Caco-2 (cell line): ENCODE measurements around the gene ADAMTS10. TPM values are rescaled to one million over a fixed set of nuclear protein-coding genes. Genes with fewer than 3 reads are reported as not detected.
A peak's percentile ranks its signal among the peaks of the same experiment; 100 is the strongest.

Experiments
- BruUV-seq: library from RNA; stranded (reverse); fragments of 400-500 nt; replicated peaks from 2 replicates; lab custom pipeline; 2021; lab: Mats Ljungman, UMichigan
- CTCF ChIA-PET: fragments of 300-600 bp; sonication (Branson Sonifier 250); formaldehyde crosslinking; loops from one replicate; lab custom pipeline; 2022; ENCODE audit warnings: antibody characterized with exemption; lab: Charles Lee
- POLR2A ChIA-PET: fragments of 300-600 bp; sonication (Branson Sonifier 250); formaldehyde crosslinking; loops from one replicate; lab custom pipeline; 2022; ENCODE audit warnings: antibody characterized with exemption; lab: Charles Lee
- DNase-seq, 2 experiments: peaks; one replicate each; pipeline versions ENCODE4 v3.0.0 to v3.0.0-alpha.2; 2020 to 2022
- H3K27me3 ChIP-seq: replicated peaks from 2 replicates; pipeline ENCODE4 v1.6.0; 2011; ENCODE audit warnings: low read length; ENCODE audit not compliant: control insufficient read depth, insufficient read depth
- H3K36me3 ChIP-seq: 2 replicates; pipeline ENCODE4 v1.5.1; 2011; ENCODE audit warnings: low read length; ENCODE audit not compliant: control insufficient read depth, insufficient read depth
- H3K4me1 ChIP-seq: fragments of 250-450 bp; sonication (Bioruptor Pico); 2 replicates; pipeline ENCODE4 v1.5.1; 2020; ENCODE audit warnings: mild to moderate bottlenecking
- H3K4me3 ChIP-seq: 2 replicates; pipeline ENCODE4 v1.5.1; 2011; ENCODE audit warnings: low read depth, mild to moderate bottlenecking, control low read depth, low read length
- H3K9me3 ChIP-seq: fragments of 250-450 bp; sonication (Bioruptor Pico); 2 replicates; pipeline ENCODE4 v1.5.1; 2020; ENCODE audit warnings: mild to moderate bottlenecking, moderate library complexity
- H3K27ac Mint-ChIP-seq: one replicate; pipeline ENCODE4 v1.8.0; 2022; ENCODE audit warnings: mixed read lengths; ENCODE audit not compliant: unreplicated experiment
- H3K27me3 Mint-ChIP-seq: one replicate; pipeline ENCODE4 v1.8.0; 2022; ENCODE audit warnings: mixed read lengths; ENCODE audit not compliant: insufficient read depth, unreplicated experiment
- H3K36me3 Mint-ChIP-seq: one replicate; pipeline ENCODE4 v1.8.0; 2022; ENCODE audit warnings: mild to moderate bottlenecking, mixed read lengths; ENCODE audit not compliant: insufficient read depth, unreplicated experiment
- H3K4me1 Mint-ChIP-seq: one replicate; pipeline ENCODE4 v1.8.0; 2022; ENCODE audit warnings: low read depth, mixed read lengths; ENCODE audit not compliant: unreplicated experiment
- H3K4me3 Mint-ChIP-seq: one replicate; pipeline ENCODE4 v1.8.0; 2022; ENCODE audit warnings: mild to moderate bottlenecking, moderate library complexity, mixed read lengths; ENCODE audit not compliant: unreplicated experiment
- H3K9me3 Mint-ChIP-seq: one replicate; pipeline ENCODE4 v1.8.0; 2022; ENCODE audit warnings: mixed read lengths; ENCODE audit not compliant: unreplicated experiment
- intact Hi-C: fragments of 100-400 bp; cut with micrococcal nuclease; formaldehyde crosslinking; loops from one replicate; pipeline ENCODE4 v1.10.0; 2022; ENCODE audit not compliant: unreplicated experiment
- total RNA-seq: library from RNA; stranded (reverse); gene quantifications from 2 replicates; pipeline ENCODE4 v1.2.3, GENCODE V29; 2022
- TF ChIP-seq, protein P1 (sequence below), 2 experiments: fragments of 200-600 bp in 1 of 2; IDR thresholded peaks; 1 replicate in 1 of 2; 2 replicates in 1 of 2; pipeline versions ENCODE4 v1.5.1 to v1.8.0; 2011 to 2022; ENCODE audit warnings: antibody characterized with exemption in 1 of 2, control low read depth in 1 of 2, inconsistent platforms in 1 of 2, low read depth in 1 of 2, low read length in 1 of 2, mild to moderate bottlenecking in 1 of 2, moderate library complexity in 1 of 2; ENCODE audit not compliant: insufficient read depth in 1 of 2, severe bottlenecking in 1 of 2, unreplicated experiment in 1 of 2

ADAMTS10 gene
- total RNA-seq, 1 experiment from 2014 or later = 0.77 TPM

DNA sequence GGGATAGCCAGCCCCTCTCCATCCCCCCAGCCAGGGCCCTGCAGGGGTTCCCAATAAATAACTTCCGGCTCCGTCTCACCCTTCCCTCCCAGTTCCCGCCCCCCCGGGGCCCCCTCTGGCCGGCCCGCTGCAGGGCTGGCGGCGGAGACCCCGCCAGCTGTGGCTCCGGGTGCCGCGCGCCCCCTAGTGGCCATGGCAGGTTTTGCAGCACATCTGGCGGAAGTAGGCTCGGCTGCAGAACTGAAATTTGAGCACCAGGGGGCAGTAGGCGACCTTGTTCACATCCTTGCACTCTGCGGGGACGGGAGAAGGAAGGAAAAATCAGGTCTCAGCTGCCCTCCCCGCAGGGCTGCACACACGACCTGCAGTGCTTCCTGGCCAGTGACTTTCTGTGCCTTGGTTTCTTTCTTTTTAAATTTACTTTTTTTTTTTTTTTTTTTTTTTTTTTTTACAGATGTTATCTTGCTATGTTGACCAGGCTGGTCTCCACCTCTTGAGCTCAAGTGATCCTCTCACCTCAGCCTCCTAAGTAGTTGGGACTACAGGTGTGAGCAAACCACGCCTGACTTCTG is 29.7 kb downstream of the ADAMTS10 start:
- H3K4me1 Mint-ChIP-seq = peaks cover 6% of the 10 kb centered on the region
- Histone ChIP-seq H3K4me3 (no peak overlapping the region), H3K9me3 (no peaks in the 10 kb centered on the region), H3K27me3 (no peaks in the 10 kb centered on the region), H3K4me1 (no peaks in the 10 kb centered on the region), H3K36me3 (no peaks in the 10 kb centered on the region)
- DNase-seq = peak; percentile 76 to 84
- no peak overlapping the region for H3K27ac Mint-ChIP-seq
- no peaks in the 10 kb centered on the region for H3K9me3 Mint-ChIP-seq
- no peak overlapping the region for H3K4me3 Mint-ChIP-seq
- H3K27me3 Mint-ChIP-seq = peaks cover 9% of the 10 kb centered on the region
- ChIA-PET CTCF (interaction anchor here (0.5 to 2.2 kb wide), 10 partner anchors 12 to 854 kb away, joined by 3 to 10 read pairs (median 4); partner anchors contain the start of genes ZNF266 and ZNF414), POLR2A (no interaction called here)
- TF ChIP-seq, protein P1, sequence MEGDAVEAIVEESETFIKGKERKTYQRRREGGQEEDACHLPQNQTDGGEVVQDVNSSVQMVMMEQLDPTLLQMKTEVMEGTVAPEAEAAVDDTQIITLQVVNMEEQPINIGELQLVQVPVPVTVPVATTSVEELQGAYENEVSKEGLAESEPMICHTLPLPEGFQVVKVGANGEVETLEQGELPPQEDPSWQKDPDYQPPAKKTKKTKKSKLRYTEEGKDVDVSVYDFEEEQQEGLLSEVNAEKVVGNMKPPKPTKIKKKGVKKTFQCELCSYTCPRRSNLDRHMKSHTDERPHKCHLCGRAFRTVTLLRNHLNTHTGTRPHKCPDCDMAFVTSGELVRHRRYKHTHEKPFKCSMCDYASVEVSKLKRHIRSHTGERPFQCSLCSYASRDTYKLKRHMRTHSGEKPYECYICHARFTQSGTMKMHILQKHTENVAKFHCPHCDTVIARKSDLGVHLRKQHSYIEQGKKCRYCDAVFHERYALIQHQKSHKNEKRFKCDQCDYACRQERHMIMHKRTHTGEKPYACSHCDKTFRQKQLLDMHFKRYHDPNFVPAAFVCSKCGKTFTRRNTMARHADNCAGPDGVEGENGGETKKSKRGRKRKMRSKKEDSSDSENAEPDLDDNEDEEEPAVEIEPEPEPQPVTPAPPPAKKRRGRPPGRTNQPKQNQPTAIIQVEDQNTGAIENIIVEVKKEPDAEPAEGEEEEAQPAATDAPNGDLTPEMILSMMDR (IDR thresholded peaks at IDR 0.05; ENCODE audit: insufficient read depth in 1 of 2, low read depth in 1 of 2, low read length in 1 of 2, severe bottlenecking in 1 of 2, unreplicated experiment in 1 of 2) = peak; percentile 98
- no TSS peak for BruUV-seq
- H3K36me3 Mint-ChIP-seq = no peaks in the 10 kb centered on the region
- intact Hi-C loops = loop anchor here (5.0 kb wide), 1 partner anchor 112 kb away; no protein-coding TSS in a partner anchor

GRCh38 chr19:8578642-8579265 is 31.8 kb downstream of the ADAMTS10 start:
- no TSS peak for BruUV-seq

GRCh38 chr19:8577741-8578140 is 32.8 kb downstream of the ADAMTS10 start:
- no TSS peak for BruUV-seq
- CTCF ChIA-PET = interaction anchor here (1.7 kb wide), 1 partner anchor 64 kb away, joined by 7 read pairs; the partner anchor contains the start of gene ZNF414

More at GRCh38 chr19:8578642-8579265, 31.8 kb downstream of the ADAMTS10 start:
- Mint-ChIP-seq H3K36me3 (no peaks in the 10 kb centered on the region), H3K9me3 (peaks cover 10% of the 10 kb centered on the region), H3K27ac (no peak overlapping the region), H3K27me3 (peaks cover 9% of the 10 kb centered on the region), H3K4me1 (peaks cover 6% of the 10 kb centered on the region), H3K4me3 (no peak overlapping the region)
- no peaks in the 10 kb centered on the region for H3K4me1 ChIP-seq
- H3K27me3 ChIP-seq = no peaks in the 10 kb centered on the region
- H3K4me3 ChIP-seq = no peak overlapping the region
- TF ChIP-seq, protein P1 (IDR thresholded peaks at IDR 0.05; ENCODE audit: insufficient read depth in 1 of 2, low read depth in 1 of 2, low read length in 1 of 2, severe bottlenecking in 1 of 2, unreplicated experiment in 1 of 2) = peak; percentile 85 to 90
- intact Hi-C loops = no loop called here
- no peaks in the 10 kb centered on the region for H3K36me3 ChIP-seq
- CTCF ChIA-PET = interaction anchor here (0.6 to 1.7 kb wide), 4 partner anchors 21 to 527 kb away, joined by 3 to 7 read pairs (median 4); partner anchors contain the start of gene ZNF414
- peak; percentile 67 to 71 for DNase-seq
- POLR2A ChIA-PET = interaction anchor here (0.7 kb wide), 1 partner anchor 65 kb away, joined by 5 read pairs; the partner anchor contains the start of gene ZNF414
- no peaks in the 10 kb centered on the region for H3K9me3 ChIP-seq

More at GRCh38 chr19:8577741-8578140, 32.8 kb downstream of the ADAMTS10 start:
- intact Hi-C loops = no loop called here
- Mint-ChIP-seq H3K27me3 (peaks cover 9% of the 10 kb centered on the region), H3K27ac (no peak overlapping the region), H3K9me3 (peaks cover 10% of the 10 kb centered on the region), H3K36me3 (no peaks in the 10 kb centered on the region), H3K4me1 (peaks cover 6% of the 10 kb centered on the region), H3K4me3 (no peak overlapping the region)
- Histone ChIP-seq H3K9me3 (no peaks in the 10 kb centered on the region), H3K4me3 (no peak overlapping the region), H3K27me3 (no peaks in the 10 kb centered on the region), H3K36me3 (no peaks in the 10 kb centered on the region), H3K4me1 (no peaks in the 10 kb centered on the region)
- TF ChIP-seq, protein P1 (IDR thresholded peaks at IDR 0.05; ENCODE audit: insufficient read depth in 1 of 2, low read depth in 1 of 2, low read length in 1 of 2, severe bottlenecking in 1 of 2, unreplicated experiment in 1 of 2) = no peak
- DNase-seq = no peak
- POLR2A ChIA-PET = no interaction called here
